HG03025 (cell line): ENCODE measurements around the gene TRAPPC12.

ENCODE experiments used
- ATAC-seq: cut with Tn5 transposase; IDR thresholded peaks from one replicate; pipeline ENCODE4 v1.9.1; 2021; ENCODE audit warnings: mild to moderate bottlenecking, moderate library complexity; ENCODE audit not compliant: unreplicated experiment, low FRiP score

TRAPPC12 gene

DNA sequence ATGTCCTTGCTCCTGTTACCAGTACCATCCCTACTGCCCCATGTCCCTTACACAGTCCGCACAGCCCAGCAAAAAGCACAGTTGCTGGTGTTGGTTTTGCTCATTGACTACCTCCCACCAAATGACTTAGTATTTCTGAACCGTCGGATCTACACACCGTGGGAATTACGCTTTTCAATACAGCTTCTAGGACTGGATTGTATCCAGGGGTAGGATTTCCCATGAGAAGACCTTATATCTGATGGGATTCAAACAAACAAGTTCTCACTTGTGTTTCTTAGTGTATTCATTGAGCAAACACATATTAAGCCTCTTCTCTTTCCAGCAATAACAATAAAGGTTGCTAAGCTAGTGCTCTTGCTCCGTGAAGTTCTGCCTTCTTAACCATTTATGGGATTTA lies 25.8 kb downstream of the TRAPPC12 start:
- ATAC-seq, result no peak

GRCh38 chr2:3405876-3406275 lies 26.4 kb downstream of the TRAPPC12 start:
- ATAC-seq, result no peak

- ATAC-seq, result no peak
Measured at GRCh38 chr2:3406501-3406900, 27.0 kb downstream of the TRAPPC12 start.

DNA sequence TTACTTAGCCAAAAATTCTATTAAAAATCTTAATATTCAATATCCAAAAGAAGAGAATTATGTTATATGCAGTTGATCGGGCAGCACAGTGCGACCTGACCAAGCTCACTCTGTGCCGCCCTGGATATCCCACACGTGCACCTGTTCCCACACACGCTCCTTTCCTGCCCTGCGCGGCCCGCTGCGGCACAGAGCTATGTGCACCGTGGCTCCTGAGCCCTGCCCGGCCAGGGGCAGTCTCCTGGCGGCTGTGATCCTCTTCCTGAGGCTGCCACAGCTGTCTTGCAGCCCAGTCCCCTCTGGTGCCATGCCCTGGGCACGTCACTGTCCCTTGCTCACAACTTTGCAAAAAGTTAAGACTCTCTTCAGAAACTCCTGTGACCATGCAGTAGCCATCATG lies 29.3 kb downstream of the TRAPPC12 start:
- ATAC-seq, result no peak

GRCh38 chr2:3409627-3410170 lies 30.2 kb downstream of the TRAPPC12 start:
- no peak for ATAC-seq

DNA sequence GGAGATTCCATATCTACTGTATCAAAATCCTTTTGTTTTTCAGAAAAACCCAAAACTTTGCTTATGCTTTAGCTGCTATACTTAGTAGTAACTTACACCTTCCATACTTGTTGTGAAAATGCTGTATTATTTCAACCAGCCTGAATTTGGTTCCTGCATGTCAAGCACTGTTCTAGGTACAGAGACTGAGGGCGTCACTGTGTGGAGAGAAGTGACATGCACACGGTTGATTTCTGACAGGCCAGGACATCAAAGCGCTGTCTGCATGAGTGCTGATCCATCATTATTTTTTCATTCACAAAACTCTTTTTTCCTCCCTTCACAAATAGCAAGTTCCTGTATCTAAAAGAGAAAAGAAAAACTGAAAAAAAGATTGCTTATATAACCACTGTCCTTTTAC lies 31.6 kb downstream of the TRAPPC12 start:
- ATAC-seq, result no peak

DNA sequence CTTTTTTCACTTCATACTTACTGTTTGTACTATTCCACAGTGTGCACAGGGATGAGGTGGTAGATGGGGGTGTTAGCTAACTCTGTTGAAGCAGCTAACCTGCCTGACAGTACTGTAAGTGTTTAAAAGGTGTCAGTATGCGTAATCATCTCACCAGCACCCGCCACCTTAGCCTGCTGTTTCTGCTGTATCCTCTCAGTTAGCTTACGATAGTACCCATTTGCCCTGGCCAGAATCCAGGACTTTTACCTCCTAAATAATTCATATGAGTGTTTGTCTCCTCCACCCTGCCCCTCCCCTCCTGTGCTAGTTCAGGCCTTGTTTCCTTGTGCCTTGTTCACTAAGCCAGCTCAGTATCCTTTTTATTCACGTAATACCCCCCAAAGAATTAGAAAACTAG lies 34.2 kb downstream of the TRAPPC12 start:
- ATAC-seq, result no peak

- ATAC-seq, result no peak
Measured at GRCh38 chr2:3414133-3414860, 34.8 kb downstream of the TRAPPC12 start.

GRCh38 chr2:3418766-3419404 lies 39.4 kb downstream of the TRAPPC12 start:
- ATAC-seq, result no peak

- no peak for ATAC-seq
Measured at GRCh38 chr2:3420076-3420768, 40.7 kb downstream of the TRAPPC12 start.

DNA sequence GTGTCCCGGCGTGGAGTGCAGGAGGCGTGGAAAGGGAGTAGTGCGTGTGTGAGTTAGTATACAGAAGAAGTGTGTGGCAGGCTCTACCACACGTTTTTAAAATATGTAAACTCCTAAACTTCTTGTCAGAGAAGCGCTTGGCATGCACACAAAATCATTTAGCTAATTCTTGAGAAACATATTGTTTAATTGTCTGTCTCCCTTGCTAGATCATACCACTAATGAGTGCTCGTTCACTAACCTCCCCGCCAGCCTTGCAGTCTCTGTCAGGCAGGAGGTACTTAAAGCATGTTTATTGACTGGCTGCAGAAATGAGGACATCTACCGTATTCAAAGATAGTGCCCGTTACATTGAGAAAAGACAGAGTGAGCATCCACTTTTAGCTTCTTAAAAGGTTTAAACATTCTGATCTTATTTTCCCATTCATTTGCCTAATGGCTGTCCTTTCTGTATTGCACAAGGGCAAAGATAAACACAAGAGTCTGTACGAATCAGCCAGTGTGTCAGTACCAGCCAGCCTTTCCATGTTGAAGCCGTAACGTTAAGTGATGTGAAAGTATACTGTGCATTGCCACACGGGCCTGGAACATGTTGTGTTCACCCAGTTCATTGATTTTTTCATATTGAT lies 41.4 kb downstream of the TRAPPC12 start:
- ATAC-seq, result no peak

DNA sequence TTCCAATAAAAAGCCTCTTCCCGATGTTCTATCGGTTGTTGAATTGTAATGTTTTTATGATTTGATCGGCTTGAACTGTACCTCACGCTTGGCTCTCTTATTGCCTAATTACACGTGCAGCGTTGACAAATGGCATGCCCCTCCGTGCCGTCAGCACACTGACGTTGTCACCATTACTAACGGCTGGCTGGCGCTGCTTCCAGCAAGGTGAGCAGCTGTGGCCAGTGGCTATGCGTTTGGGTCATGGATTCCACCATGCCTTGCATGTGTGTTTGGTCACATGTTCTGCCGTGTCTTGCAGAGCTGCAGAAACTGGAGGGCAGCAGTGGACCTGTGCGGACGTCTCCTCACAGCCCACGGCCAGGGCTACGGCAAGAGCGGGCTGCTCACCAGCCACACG lies 42.1 kb downstream of the TRAPPC12 start:
- no peak for ATAC-seq

DNA sequence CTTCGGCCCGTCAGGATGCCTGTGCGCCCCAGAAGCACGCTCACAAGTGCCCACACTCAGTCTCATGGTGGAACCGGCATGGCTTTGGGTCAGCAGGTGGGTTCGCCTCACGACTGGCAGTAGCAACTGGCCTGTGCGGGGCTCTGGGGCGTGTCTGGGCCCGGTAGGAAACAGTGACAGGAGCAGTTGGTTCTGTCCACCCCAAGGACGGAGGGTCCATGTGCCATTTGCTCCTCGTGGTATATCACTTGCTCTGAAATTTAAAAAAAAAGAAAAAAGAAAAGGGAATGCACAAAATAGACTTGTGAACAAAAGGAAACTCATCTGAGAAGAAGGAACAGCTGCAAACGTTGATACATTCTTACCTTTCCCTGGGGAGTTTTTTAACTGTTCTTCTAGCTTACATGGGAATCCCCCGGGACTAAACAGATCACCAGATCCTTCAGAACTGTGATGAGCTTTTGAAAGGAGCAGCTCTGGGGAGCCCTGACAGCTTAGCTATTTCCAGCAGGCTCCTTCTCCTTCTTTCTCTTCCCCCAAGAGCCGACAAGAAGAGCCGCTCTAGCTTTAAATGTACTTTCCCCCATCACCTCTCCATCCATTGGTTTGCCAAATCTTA lies 42.8 kb downstream of the TRAPPC12 start:
- ATAC-seq, result no peak

DNA sequence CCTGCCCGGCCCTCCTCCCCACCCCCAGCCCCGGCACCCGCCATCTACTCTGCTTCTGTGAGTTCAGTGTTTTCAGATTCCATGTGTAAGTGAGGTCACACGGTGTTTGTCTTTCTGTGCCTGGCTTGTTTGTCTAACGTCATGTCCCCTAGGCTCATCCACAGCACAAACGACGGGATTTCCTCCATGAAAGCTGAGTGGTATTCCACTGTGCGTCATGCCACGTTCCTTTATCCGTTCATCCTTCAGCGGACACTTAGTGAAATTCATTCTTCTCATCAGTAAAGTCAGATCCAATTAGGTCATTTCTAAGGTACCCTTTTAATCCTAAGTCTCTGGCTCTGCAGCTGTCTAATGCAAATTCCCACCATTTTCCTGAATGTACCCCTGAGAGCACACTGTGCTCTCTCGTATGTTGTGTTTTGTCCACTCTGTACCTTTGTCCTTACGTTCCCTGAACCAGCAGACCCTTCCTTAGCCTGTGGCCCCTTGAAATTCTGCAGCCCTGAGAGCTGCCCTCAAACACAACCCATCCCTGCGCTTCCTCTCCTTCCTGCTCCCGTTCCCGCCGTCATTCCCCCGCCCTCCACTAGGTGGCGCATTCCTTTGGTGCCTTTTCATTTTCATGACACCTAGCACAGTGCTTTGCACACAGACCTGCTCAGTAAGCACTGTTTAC lies 44.1 kb downstream of the TRAPPC12 start:
- no peak for ATAC-seq

DNA sequence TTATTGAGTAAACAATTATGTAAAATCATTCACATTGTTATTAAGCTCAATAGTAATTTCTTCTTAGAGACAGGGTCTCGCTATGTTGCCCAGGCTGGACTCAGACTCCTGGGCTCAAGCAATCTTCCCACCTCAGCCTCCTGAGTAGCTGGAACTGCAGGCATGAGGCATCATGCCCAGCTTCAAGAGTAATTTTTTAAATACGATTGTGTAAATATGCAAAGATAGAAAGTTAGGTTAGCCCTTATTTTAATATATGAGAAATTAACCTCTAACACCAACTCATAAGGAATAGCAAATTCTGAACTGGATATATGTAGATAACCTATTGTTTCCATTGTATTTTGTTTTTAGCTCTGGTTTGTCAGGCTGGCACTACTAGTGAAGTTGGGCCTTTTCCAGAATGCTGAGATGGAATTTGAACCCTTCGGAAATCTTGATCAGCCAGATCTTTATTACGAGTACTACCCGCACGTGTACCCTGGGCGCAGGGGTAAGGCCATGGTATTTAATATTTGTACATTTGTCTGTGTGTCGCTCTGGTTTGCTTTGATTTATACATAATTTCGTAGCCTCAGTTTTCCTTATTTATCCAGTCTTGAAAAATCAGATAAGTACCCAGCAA lies 44.8 kb downstream of the TRAPPC12 start:
- ATAC-seq, result no peak

DNA sequence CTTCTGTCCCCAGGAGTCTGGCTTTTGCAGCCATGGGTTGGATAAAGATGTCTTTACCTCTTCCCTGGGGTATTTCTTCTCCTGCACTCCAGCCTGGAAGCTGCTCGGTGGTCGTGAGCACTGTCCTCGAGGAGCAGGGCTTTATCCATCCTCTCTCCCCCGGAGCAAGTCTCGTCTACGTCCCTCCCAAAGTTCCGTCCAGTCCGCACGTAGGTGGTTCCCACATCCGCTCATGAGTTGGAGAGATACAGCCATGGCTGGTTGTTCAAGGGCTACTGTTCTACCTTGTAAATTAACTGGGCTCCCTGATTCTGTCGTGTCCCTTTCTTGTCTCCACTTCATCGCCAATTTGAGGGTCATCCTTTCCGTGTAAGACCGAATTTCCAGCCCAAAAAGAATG lies 47.1 kb downstream of the TRAPPC12 start:
- no peak for ATAC-seq

- peak; percentile 90 for ATAC-seq
Measured at GRCh38 chr2:3427272-3427671, 47.8 kb downstream of the TRAPPC12 start.

DNA sequence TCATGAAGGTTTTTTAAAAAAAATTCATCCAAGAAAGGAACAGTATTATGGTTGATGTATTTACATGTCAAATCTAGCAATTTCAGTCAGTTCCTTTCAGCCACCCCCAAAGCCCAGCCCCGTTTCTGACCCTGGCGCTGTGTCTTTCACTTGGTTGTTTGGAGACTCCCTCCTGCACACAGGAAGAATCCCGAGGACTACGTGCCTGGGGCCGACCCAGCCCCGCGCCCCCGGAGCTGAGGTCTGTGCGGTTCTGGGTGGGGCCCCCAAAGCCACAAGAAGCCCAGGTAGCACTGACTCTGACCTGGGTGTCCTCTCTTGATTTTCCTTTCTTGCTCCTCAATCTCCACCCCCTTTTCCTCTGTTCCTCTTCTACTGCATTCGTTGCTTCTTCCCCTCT lies 49.1 kb downstream of the TRAPPC12 start:
- ATAC-seq, result no peak

DNA sequence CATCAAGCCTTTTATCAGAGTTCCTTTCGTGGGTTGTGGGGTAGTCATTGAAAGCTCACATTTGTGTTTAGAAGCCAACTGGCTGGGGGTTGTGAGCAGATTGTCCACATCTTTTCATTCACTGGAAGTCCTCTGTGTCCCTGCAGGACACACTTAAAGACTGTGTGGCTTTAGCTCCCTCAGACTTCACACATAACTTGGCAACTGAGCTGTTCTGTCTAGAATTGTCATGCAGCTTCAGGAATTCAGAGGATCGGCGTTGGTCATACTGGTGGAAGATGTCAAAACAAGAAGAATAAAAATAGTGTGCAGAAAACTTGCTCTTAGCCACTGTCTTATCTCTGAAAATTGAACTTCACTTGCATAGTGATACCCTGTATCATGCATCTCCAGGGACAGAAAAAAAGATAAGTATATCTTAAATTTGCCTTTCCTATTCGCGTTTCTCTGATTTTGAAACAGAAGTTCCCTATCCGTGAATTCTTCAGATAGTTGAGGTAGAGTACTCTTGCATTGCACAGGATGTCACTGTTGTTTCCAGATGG lies 49.6 kb downstream of the TRAPPC12 start:
- ATAC-seq, result no peak
